MM.1S (cell line): ENCODE measurements around the gene RPTOR.
"Not testable (repeated sequence)": the region's sequence is repeated elsewhere in the genome, so short reads cannot be mapped to it uniquely, and the experiment has no call there.

ENCODE experiments used
- DNase-seq: peaks from one replicate; pipeline ENCODE4 v3.0.0-alpha.2; 2015
- H2AFZ ChIP-seq: fragments of 300-600 bp; sonication (generic); 2 replicates; pipeline ENCODE4 v1.6.0; 2016; ENCODE audit warnings: antibody characterized with exemption, low read length
- H3F3A ChIP-seq: fragments of 300-600 bp; sonication (generic); 2 replicates; pipeline ENCODE4 v1.6.1; 2016; ENCODE audit warnings: mild to moderate bottlenecking, antibody characterized with exemption, low read length, moderate library complexity, mixed read lengths; ENCODE audit not compliant: insufficient read depth
- H3K27ac ChIP-seq: fragments of 300-600 bp; sonication (generic); 2 replicates; pipeline ENCODE4 v1.5.1; 2016; ENCODE audit warnings: mild to moderate bottlenecking, low read length
- H3K27me3 ChIP-seq: fragments of 300-600 bp; sonication (generic); replicated peaks from 2 replicates; pipeline ENCODE4 v1.6.0; 2016; ENCODE audit warnings: low read length; ENCODE audit not compliant: insufficient read depth
- H3K36me3 ChIP-seq: fragments of 300-600 bp; sonication (generic); replicated peaks from 2 replicates; pipeline ENCODE4 v1.6.1; 2016; ENCODE audit warnings: mild to moderate bottlenecking, low read length, mixed read lengths; ENCODE audit not compliant: insufficient read depth
- H3K4me1 ChIP-seq: fragments of 300-600 bp; sonication (generic); 2 replicates; pipeline ENCODE4 v1.6.1; 2016; ENCODE audit warnings: low read length, mixed read lengths
- H3K4me2 ChIP-seq: fragments of 300-600 bp; sonication (generic); 2 replicates; pipeline ENCODE4 v1.6.0; 2016; ENCODE audit warnings: low read depth, low read length
- H3K4me3 ChIP-seq: fragments of 300-600 bp; sonication (generic); 2 replicates; pipeline ENCODE4 v1.5.1; 2016; ENCODE audit warnings: low read length, mixed read lengths
- H3K79me2 ChIP-seq: fragments of 300-600 bp; sonication (generic); 2 replicates; pipeline ENCODE4 v1.6.1; 2016; ENCODE audit warnings: mixed run types, low read length, mixed read lengths
- H3K9ac ChIP-seq: fragments of 300-600 bp; sonication (generic); 2 replicates; pipeline ENCODE4 v1.6.1; 2016; ENCODE audit warnings: low read length, mixed read lengths
- H3K9me2 ChIP-seq: fragments of 300-600 bp; sonication (generic); replicated peaks from 2 replicates; pipeline ENCODE4 v1.6.1; 2016; ENCODE audit warnings: mild to moderate bottlenecking, low read length, mixed read lengths; ENCODE audit not compliant: insufficient read depth
- H3K9me3 ChIP-seq: fragments of 300-600 bp; sonication (generic); replicated peaks from 2 replicates; pipeline ENCODE4 v1.6.1; 2016; ENCODE audit warnings: mild to moderate bottlenecking, low read length, mixed read lengths; ENCODE audit not compliant: insufficient read depth
- H4K20me1 ChIP-seq: fragments of 300-600 bp; sonication (generic); 2 replicates; pipeline ENCODE4 v1.6.1; 2016; ENCODE audit warnings: mild to moderate bottlenecking, low read length, moderate library complexity, mixed read lengths; ENCODE audit not compliant: insufficient read depth
- CTCF ChIP-seq: fragments of 300-600 bp; sonication (generic); IDR thresholded peaks from 2 replicates; pipeline ENCODE4 v1.5.1; 2016; ENCODE audit warnings: antibody characterized with exemption, low read length, mixed read lengths
- EZH2 ChIP-seq: fragments of 300-600 bp; sonication (generic); optimal IDR thresholded peaks from 2 replicates; pipeline ENCODE3; 2017; ENCODE audit warnings: low read depth, mild to moderate bottlenecking, antibody characterized with exemption, low read length, mixed read lengths
- EZH2phosphoT487 ChIP-seq: fragments of 300-600 bp; sonication (generic); IDR thresholded peaks from 2 replicates; pipeline ENCODE4 v1.6.1; 2018; ENCODE audit warnings: antibody characterized with exemption, low read length

The RPTOR gene

GRCh38 chr17:80621997-80622357 lies 77.3 kb downstream of the RPTOR start:
- H3K9me3 ChIP-seq: no peaks in the 10 kb centered on the region
- H3K9ac ChIP-seq: no peak overlapping the region
- H3K27me3 ChIP-seq: no peaks in the 10 kb centered on the region
- H3K9me2 ChIP-seq: no peaks in the 10 kb centered on the region
- DNase-seq: no peak
- no peak overlapping the region for H3K27ac ChIP-seq
- no peaks in the 10 kb centered on the region for H4K20me1 ChIP-seq
- peaks cover 37% of the 10 kb centered on the region for H3K79me2 ChIP-seq
- H2AFZ ChIP-seq: no peak overlapping the region
- no peak overlapping the region for H3K4me2 ChIP-seq
- H3K4me3 ChIP-seq: no peak overlapping the region
- TF ChIP-seq EZH2: no peak
- no peak for TF ChIP-seq EZH2phosphoT487
- TF ChIP-seq CTCF: no peak
- no peaks in the 10 kb centered on the region for H3K4me1 ChIP-seq
- H3K36me3 ChIP-seq: no peaks in the 10 kb centered on the region
- H3F3A ChIP-seq: no peaks in the 10 kb centered on the region

GRCh38 chr17:80624864-80625263 lies 80.2 kb downstream of the RPTOR start:
- H3K9me3 ChIP-seq: no peaks in the 10 kb centered on the region
- H3K9me2 ChIP-seq: no peaks in the 10 kb centered on the region
- peaks cover 27% of the 10 kb centered on the region for H3K79me2 ChIP-seq
- H3K36me3 ChIP-seq: no peaks in the 10 kb centered on the region
- H3K27me3 ChIP-seq: no peaks in the 10 kb centered on the region
- no peak overlapping the region for H3K4me3 ChIP-seq
- DNase-seq: no peak
- H3K9ac ChIP-seq: no peak overlapping the region
- no peak overlapping the region for H3K4me2 ChIP-seq
- no peaks in the 10 kb centered on the region for H3K4me1 ChIP-seq
- TF ChIP-seq EZH2phosphoT487 (no peak), CTCF (no peak), EZH2 (no peak)
- H4K20me1 ChIP-seq: no peaks in the 10 kb centered on the region
- H2AFZ ChIP-seq: no peak overlapping the region
- no peak overlapping the region for H3K27ac ChIP-seq
- H3F3A ChIP-seq: no peaks in the 10 kb centered on the region

- no peak for DNase-seq
- Histone ChIP-seq H3K27ac (no peak overlapping the region), H3K79me2 (peaks cover 26% of the 10 kb centered on the region)
Measured at GRCh38 chr17:80625627-80626026, 81.0 kb downstream of the RPTOR start.

GRCh38 chr17:80628881-80629280 lies 84.2 kb downstream of the RPTOR start:
- not testable (repeated sequence) for H2AFZ ChIP-seq, H3K4me3 ChIP-seq, H3F3A ChIP-seq, H3K4me1 ChIP-seq, H3K27ac ChIP-seq, H3K9me3 ChIP-seq, H3K9me2 ChIP-seq, DNase-seq, H3K4me2 ChIP-seq, H3K79me2 ChIP-seq, H3K36me3 ChIP-seq, H4K20me1 ChIP-seq, H3K9ac ChIP-seq, H3K27me3 ChIP-seq

More at GRCh38 chr17:80625627-80626026, 81.0 kb downstream of the RPTOR start:
- no peak overlapping the region for H3K4me3 ChIP-seq
- no peaks in the 10 kb centered on the region for H3F3A ChIP-seq
- H3K9ac ChIP-seq: no peak overlapping the region
- H3K4me2 ChIP-seq: no peak overlapping the region
- H4K20me1 ChIP-seq: no peaks in the 10 kb centered on the region
- TF ChIP-seq EZH2: no peak
- no peak for TF ChIP-seq CTCF
- TF ChIP-seq EZH2phosphoT487: no peak
- H3K4me1 ChIP-seq: no peaks in the 10 kb centered on the region
- H3K27me3 ChIP-seq: no peaks in the 10 kb centered on the region
- no peak overlapping the region for H2AFZ ChIP-seq
- no peaks in the 10 kb centered on the region for H3K9me2 ChIP-seq
- no peaks in the 10 kb centered on the region for H3K36me3 ChIP-seq
- H3K9me3 ChIP-seq: no peaks in the 10 kb centered on the region
